ENCODE data around the gene HBM.

- no peak for TF ChIP-seq CTCF (IDR thresholded peaks at IDR 0.05)
- TF ChIP-seq TCF7L2 (IDR thresholded peaks at IDR 0.05; ENCODE audit: low read depth, low read length), result no peak
- no peak for TF ChIP-seq POLR2AphosphoS5 (IDR thresholded peaks at IDR 0.05; ENCODE audit: low read depth, low read length)
- TF ChIP-seq, protein P1, sequence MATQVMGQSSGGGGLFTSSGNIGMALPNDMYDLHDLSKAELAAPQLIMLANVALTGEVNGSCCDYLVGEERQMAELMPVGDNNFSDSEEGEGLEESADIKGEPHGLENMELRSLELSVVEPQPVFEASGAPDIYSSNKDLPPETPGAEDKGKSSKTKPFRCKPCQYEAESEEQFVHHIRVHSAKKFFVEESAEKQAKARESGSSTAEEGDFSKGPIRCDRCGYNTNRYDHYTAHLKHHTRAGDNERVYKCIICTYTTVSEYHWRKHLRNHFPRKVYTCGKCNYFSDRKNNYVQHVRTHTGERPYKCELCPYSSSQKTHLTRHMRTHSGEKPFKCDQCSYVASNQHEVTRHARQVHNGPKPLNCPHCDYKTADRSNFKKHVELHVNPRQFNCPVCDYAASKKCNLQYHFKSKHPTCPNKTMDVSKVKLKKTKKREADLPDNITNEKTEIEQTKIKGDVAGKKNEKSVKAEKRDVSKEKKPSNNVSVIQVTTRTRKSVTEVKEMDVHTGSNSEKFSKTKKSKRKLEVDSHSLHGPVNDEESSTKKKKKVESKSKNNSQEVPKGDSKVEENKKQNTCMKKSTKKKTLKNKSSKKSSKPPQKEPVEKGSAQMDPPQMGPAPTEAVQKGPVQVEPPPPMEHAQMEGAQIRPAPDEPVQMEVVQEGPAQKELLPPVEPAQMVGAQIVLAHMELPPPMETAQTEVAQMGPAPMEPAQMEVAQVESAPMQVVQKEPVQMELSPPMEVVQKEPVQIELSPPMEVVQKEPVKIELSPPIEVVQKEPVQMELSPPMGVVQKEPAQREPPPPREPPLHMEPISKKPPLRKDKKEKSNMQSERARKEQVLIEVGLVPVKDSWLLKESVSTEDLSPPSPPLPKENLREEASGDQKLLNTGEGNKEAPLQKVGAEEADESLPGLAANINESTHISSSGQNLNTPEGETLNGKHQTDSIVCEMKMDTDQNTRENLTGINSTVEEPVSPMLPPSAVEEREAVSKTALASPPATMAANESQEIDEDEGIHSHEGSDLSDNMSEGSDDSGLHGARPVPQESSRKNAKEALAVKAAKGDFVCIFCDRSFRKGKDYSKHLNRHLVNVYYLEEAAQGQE (IDR thresholded peaks at IDR 0.05; ENCODE audit: insufficient read depth in 1 of 2, low read depth in 2 of 2, low read length in 1 of 2), result no peak
Measured at GRCh38 chr16:160691-161190, 5.0 kb upstream of the HBM start.
